ENCODE results near the gene TAS1R2.
A peak's percentile ranks its signal among the peaks of the same experiment; 100 is the strongest.

The TAS1R2 gene

DNA sequence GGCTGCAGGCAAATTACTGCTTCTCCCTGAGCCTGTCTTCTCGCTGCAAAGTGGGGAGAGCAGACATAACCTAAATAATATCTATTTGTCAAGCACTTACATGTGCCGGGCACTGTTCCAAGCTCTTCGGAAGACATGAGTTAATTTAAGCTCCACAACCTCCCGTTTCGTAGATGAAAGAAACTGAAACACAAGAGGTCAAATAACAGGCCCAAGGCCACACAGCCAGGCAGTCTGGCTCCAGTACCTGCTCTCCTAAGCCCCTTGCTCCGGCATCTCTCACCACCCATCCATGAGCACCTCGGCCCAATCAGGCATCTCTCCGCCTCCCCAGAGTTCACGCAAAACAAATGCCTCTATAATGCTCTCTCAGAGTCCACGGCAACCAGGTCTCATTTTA, 65.4 kb downstream of the TAS1R2 start:
- peak; percentile 22 for DNase-seq (ENCODE audit: low read depth)
- TF ChIP-seq, protein P1, sequence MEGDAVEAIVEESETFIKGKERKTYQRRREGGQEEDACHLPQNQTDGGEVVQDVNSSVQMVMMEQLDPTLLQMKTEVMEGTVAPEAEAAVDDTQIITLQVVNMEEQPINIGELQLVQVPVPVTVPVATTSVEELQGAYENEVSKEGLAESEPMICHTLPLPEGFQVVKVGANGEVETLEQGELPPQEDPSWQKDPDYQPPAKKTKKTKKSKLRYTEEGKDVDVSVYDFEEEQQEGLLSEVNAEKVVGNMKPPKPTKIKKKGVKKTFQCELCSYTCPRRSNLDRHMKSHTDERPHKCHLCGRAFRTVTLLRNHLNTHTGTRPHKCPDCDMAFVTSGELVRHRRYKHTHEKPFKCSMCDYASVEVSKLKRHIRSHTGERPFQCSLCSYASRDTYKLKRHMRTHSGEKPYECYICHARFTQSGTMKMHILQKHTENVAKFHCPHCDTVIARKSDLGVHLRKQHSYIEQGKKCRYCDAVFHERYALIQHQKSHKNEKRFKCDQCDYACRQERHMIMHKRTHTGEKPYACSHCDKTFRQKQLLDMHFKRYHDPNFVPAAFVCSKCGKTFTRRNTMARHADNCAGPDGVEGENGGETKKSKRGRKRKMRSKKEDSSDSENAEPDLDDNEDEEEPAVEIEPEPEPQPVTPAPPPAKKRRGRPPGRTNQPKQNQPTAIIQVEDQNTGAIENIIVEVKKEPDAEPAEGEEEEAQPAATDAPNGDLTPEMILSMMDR (conservative IDR thresholded peaks at IDR 0.05; ENCODE audit: low read depth, low read length) = no peak
- H3K4me3 ChIP-seq (ENCODE audit: low read depth, low read length) = no peak overlapping the region

GRCh38 chr1:18793164-18793563, 66.3 kb downstream of the TAS1R2 start:
- TF ChIP-seq, protein P1 (conservative IDR thresholded peaks at IDR 0.05; ENCODE audit: low read depth, low read length) = no peak
- no peak overlapping the region for H3K4me3 ChIP-seq (ENCODE audit: low read depth, low read length)
- DNase-seq (ENCODE audit: low read depth) = no peak

GRCh38 chr1:18792747-18793146, 66.7 kb downstream of the TAS1R2 start:
- TF ChIP-seq, protein P1 (conservative IDR thresholded peaks at IDR 0.05; ENCODE audit: low read depth, low read length) = no peak
- no peak overlapping the region for H3K4me3 ChIP-seq (ENCODE audit: low read depth, low read length)
- DNase-seq (ENCODE audit: low read depth) = no peak

Measured in choroid plexus epithelial cell (primary cell).